Stimulated activated CD8-positive, alpha-beta memory T cell treated with anti-CD3 and anti-CD28 coated beads, Interleukin-7, amount 100 ng/mL, for 24 hours (primary cell): ENCODE measurements around the gene C2orf69.
"Not testable (repeated sequence)": the region's sequence is repeated elsewhere in the genome, so short reads cannot be mapped to it uniquely, and the experiment has no call there.

Source experiments
- DNase-seq: peaks from one replicate; pipeline ENCODE4 v3.0.0-alpha.2; 2020; ENCODE audit warnings: low read depth

The C2orf69 gene, protein sequence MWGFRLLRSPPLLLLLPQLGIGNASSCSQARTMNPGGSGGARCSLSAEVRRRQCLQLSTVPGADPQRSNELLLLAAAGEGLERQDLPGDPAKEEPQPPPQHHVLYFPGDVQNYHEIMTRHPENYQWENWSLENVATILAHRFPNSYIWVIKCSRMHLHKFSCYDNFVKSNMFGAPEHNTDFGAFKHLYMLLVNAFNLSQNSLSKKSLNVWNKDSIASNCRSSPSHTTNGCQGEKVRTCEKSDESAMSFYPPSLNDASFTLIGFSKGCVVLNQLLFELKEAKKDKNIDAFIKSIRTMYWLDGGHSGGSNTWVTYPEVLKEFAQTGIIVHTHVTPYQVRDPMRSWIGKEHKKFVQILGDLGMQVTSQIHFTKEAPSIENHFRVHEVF

GRCh38 chr2:199911052-199911876 lies at the start of gene C2orf69:
TSS of gene C2orf69 (plus strand) at chr2:199911293. CDS start at chr2:199911439, 146 bp downstream.
- peak; percentile 92 for DNase-seq

- no peak for DNase-seq
These were observed 48.3 kb upstream of the C2orf69 start for GRCh38 chr2:199862788-199863187.

DNA sequence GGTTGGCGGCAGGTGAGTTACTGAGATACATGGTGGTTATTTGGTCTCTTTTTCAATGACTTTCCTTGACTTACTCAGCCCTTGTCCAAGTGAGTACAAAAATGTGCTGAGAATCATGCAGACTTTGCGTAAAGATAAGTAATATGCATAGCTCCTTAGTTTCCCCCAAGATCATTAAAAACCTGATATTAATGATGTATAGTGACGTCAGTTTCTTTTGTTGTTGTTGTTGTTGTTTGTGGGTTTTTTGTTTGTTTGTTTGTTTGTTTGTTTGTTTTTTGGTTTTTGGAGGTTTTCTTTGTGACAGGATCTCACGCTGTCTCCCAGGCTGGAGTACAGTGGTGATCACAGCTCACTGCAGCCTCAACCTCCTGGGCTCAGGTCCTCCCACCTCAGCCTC lies 45.2 kb upstream of the C2orf69 start:
- DNase-seq: no peak

DNA sequence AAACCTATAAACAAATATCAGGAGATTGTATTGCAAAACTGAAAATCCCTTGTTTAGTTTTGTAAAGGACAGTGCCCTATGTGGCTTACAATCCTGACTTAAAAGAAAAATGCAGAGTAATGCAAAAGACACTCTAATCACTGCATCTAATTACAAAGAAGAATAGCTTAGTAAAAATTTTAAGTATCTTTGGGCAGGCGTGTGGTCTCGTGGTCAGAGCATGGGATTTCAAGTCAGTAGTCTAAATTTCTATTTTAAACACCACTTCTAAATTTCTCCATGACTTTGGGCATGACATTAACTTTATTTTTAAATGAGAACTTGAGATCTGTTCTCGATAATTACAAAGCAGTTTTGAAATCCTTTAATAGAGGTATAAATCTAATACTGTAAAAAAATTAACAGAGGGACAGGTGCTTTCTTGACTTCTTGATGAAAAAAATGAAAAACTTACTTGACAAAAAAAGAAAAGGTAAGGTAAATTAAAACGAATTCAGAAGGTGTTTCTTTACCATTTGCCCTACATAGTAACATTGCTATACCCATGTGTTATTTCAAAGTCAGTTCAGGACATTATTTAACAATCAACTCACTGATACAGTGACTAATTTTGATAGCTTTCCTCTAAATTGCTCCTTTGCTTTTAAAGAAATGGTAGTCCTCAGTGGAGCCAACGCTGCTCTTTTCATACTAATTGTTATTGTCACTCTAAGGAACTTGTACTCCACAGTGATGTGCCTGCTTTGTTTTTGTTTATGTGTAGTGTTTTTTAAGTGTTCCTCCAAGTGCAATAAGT lies 42.5 kb upstream of the C2orf69 start:
- no peak for DNase-seq

GRCh38 chr2:199869227-199869541 lies 41.9 kb upstream of the C2orf69 start:
- no peak for DNase-seq

DNA sequence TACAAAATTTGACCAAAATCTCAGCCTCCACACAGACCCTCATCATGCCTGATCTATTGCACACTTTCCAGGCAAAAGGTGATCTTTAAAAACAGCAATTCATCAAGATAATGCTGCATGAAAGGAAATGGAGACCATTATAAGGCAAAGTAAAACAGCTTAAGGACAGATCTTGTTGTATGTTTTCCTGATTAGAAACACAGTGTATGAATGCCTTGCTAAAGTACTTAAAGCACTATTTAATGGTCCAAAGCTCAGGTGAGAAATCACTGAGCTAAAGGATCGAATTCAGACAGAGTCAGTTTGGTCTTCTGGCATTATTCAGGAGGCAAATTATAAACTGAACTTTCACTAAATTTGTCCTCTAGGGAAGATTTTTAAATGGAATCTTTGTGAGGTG lies 41.4 kb upstream of the C2orf69 start:
- DNase-seq: no peak

GRCh38 chr2:199870581-199870980 lies 40.5 kb upstream of the C2orf69 start:
- no peak for DNase-seq

GRCh38 chr2:199874209-199874608 lies 36.9 kb upstream of the C2orf69 start:
- no peak for DNase-seq

DNA sequence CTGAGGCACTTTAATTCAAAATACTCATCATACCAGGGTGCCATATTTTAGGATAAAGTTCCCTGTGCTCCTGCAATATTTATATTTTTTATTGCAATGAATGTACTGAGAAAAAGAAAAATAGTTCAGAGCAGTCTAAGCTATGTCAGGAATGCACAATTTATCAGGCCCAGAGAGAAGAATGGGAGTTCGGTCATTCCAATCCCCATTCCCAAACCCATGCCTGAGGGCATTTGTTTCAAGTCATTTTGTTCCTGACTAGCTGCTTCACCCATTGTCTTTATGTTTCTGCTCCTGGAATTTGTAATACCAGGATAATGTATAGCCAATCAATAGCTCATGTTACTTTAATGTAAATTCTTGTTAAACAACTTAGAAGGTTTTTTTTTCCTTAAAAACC lies 35.7 kb upstream of the C2orf69 start:
- DNase-seq: no peak

DNA sequence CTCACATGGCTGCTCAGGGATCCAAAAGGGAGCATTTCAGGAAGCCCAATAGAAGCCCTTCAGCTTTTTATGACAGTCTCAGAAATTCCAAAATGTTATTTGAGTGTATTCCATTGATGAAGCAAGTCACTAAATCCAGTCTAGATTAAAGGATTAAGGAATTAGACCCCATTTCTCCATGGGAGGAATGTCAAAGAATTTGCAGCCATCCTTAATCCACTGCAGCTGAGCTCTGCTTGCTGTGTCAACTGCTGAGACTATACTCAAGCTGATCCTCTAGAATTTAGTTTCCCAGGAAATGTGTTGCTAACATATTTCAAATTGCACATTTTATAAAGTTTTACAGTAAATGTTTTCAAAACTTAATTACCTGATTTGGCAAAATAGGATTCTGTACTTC lies 28.4 kb upstream of the C2orf69 start:
- DNase-seq: no peak

DNA sequence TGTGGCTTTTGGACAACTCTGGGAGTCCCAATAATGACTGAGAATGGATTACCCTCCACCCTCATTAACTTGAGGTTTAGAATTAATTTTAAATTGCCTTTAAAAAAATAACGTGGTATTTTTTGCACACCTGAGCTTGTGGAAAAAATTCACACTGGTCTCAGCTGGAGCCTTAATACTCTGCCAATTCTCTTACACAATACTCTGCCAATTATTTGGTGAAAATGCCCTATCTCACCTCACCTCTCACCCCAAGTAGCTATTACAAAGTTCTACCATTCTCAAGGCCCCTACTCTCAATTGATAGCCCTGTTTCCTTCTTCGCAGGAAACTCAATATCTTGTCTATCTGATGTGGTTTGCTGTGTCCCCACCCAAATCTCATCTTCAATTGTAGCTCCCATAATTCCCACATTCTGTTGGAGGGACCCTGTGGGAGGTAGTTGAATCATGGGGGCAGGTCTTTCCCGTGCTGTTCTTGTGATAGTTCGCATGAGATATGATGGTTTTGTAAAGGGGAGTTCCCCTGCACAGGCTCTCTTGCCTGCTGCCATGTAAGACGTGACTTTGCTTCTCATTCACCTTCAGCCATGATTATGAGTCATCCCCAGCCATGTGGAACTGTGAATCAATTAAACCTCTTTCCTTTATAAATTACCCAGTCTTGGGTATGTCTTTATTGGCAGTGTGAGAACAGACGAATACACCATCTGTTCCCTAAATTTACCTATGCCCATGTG lies 27.4 kb upstream of the C2orf69 start:
- no peak for DNase-seq

GRCh38 chr2:199895406-199895805 lies 15.7 kb upstream of the C2orf69 start:
- DNase-seq: no peak

DNA sequence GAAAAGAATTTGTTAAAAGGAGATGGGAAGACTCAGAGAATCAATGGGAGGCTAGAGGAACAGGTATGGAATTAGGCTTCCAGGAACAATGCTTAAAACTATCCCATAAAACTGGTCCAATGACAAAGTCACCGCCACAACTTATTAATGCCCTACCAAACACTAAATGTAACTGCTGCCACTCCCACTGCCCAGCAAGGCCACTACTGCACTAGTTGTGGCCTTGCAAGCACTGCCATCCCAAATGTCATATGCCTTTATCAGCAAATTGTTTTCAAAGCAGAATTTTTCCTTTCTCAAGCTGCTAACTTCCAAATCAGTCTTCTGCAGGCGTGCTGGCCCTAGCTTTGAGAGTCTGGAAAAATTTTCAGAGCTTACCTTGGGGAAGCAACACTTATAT lies 14.5 kb upstream of the C2orf69 start:
- DNase-seq: no peak

GRCh38 chr2:199901942-199902341 lies 9.2 kb upstream of the C2orf69 start:
- no peak for DNase-seq

GRCh38 chr2:199902486-199903110 lies 8.5 kb upstream of the C2orf69 start:
- no peak for DNase-seq

DNA sequence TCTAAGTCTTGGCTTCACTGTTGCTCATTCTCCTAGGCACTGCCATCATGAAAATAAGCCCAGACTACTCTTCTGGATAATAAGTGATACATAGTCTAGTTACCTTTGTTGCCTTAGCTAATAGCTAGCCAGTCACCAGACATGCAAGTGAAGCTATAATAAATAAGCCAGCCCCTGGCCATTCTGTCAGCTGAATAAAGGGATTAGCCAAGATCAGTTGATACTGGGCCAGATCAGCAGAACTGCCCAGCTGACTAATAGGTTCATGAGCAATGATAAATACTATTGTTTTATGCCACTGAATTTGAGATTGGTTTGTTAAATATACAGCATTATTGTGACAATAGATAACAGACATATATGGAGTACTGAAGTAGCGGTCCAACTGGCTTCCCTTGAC lies 8.0 kb upstream of the C2orf69 start:
- DNase-seq: no peak

- no peak for DNase-seq
These were observed 3.9 kb upstream of the C2orf69 start for GRCh38 chr2:199907008-199907714.

GRCh38 chr2:199910338-199911051 lies 598 bp upstream of the C2orf69 start:
- no peak for DNase-seq

GRCh38 chr2:199911877-199912161 lies 726 bp downstream of the C2orf69 start:
- no peak for DNase-seq

DNA sequence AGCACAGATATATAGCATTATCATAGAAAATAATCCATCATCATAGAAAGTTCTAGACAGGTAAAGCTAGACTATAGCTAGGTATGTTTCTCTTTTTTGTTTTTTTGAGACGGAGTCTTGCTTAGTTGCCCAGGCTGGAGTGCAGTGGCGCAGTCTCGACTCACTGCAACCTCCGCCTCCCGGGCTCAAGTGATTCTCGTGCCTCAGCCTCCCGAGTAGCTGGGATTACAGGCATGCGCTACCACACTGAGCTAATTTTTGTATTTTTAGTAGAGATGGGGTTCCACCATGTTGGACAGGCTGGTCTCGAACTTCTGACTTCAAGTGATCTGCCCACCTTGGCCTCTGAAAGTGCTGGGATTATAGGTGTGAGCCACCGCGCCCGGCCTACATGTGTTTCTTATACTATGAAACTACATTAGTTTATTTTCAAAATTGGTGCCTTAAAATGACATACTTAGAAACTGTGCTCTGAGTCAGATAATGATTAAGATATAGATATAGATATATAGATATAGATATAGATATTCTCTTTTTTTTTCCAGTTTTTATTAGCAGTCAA lies 1.5 kb downstream of the C2orf69 start:
- not testable (repeated sequence) for DNase-seq
